Islet of Langerhans (tissue), 1 donor: ENCODE measurements around the gene GNG8.
A peak's percentile ranks its signal among the peaks of the same experiment; 100 is the strongest.

ENCODE experiments used
- FAIRE-seq: peaks from one replicate; lab custom pipeline; 2011; peaks lifted over from hg19 to GRCh38; lab: Jason Lieb, UNC

GNG8 gene

DNA sequence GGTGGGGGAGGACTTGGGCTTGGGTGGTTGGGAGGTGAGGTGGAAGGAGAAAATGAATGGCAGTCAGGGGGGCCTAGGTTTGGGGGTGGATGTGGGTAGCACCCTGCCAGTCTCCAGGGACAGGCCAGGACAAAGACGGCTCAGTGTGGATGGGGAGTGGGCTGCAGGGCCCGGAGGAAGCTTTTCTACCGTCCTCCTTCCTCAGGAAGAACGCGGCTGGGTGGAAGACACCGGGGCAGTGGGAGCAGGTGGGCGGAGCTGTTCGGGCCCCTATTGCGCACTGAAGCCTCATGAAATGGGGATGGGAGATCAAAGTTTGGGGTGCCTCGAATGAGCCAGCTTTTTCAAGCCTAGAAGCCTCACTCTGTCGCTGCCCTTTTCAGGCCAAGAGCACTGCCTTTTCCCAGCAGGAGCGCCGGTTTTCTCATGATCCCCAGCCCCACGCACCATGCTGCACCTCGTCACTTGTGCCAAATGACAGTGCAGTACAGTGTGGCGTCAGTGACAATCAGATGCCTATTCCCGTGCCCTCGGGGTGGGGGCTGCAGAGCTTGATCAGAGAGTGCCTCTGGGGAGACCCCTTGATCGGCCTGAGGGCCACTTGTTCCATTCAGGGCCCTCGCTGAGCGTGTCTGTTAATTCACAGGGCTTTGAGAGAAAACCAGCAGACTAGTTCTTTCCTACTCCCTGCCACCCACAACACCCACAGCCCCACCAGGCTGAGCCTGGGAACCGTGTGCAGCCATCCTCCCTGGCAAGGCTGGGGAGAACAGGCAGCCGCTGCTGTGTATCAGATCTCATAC, 33.4 kb downstream of the GNG8 start:
- FAIRE-seq, result no peak

DNA sequence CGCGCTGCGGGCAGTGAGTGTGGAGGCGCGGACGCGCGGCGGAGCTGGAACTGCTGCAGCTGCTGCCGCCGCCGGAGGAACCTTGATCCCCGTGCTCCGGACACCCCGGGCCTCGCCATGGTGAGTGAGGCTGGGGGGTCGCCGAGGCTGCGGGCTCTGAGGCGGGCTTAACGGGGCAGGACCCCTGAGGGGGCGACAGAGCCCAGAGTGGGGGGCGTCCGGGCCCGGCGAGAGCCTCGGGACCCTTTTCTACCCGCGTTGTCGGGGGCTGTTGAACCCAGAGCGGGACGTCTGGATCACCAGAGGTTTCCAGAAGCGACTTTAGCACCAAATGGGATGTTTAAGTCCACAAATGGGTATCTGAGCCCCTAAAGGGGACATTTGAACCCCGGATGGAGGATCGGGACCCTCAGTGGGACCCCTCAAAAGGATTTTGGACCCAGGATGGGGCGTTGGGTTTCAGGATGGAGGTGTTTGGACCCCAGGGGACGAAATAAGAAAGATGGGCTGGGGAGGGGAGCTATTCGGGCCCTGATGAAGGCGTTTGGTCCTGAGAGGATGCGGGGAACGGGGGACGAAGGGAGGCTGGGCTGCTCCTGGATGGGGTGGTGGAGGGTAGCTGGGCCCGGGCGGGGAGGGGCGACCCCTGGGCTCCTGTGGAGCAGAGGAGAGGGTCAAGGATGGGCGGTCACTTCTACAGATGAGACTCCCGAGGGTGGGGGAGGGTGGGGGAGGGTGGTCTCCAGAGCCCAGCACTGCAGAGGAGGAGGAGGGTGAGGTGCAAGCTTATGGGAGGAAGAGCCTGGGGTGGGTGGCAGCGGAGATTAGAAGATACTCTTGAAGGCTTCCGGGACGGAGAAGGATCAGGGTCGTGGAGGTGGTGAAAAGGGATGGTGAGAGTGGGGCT, 34.4 kb downstream of the GNG8 start, which contains the start of gene CALM3:
TSS of gene CALM3 (plus strand) at position 13 of the 907 bp plus-strand sequence. CDS start at position 118, 105 bp downstream.
- no peak for FAIRE-seq

DNA sequence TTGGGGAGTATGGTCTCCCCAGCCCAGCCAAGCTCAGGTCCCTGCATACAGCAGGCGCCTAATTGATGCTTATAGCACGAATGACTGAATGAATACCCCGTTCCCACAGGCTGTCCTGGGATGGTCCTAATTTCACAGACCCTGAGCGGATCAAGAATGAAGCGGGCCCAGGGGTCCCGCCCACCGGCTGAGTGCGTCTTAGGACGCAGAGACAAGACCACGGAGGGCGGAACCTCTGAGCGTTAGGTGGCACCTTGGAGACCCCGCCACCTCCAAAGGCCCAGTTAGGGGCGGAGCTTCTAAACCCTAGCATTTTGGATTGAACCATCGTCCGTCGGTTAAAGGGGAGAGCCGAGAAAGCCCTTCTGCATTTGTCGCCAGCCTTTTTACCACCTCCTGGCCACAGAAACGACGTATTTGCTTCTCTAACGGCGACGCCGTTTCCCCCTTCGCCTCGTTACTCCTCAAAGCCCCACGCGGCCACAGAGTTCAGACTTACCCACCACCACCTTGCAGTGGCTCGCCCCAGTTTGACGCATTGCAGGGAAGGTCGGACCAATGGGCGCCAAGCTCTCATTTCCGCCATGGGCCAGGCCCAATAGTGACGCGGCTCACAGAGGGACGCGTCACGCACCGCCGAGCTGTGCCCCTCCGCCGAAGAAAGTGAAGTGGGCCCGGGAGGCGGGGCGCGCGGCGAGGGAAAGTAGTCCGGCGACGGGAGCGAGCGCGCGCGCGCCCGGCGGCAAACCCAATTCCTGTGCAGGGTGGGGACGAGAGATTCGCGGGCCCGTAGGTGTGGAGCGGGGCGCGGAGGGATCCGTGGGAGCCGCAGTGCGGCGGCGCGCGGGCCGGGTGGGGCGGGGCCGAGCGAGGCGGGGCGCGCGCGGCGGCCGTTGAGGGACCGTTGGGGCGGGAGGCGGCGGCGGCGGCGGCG, 35.4 kb downstream of the GNG8 start:
- peak; percentile 41 for FAIRE-seq

GRCh38 chr19:46599716-46600373, 36.2 kb downstream of the GNG8 start:
- FAIRE-seq, result no peak

DNA sequence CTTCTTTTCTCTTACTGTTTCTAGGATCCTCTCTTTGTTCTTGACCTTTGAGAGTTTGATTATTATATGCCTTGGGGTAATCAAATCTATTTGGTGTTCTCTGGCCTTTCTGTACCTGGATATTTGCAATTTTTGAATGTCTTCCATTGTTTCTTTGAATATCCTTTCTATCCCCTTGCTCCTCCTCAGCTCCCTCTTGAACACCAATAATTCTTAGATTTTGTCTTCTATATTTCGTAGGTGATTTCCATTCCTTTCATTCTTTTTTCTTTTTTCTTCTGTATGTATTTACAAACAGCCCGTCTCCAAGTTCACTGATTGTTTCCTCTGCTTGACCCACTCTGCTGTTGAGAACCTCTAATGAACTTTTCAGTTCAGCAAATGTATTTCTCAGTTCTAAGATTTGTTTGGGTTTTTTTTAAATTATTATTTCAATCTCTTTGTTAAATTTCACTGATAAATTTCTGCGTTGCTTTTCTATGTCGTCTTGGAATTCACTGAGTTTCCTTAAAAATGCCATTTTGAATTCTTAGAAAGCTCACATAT, 37.6 kb downstream of the GNG8 start:
- FAIRE-seq, result no peak

DNA sequence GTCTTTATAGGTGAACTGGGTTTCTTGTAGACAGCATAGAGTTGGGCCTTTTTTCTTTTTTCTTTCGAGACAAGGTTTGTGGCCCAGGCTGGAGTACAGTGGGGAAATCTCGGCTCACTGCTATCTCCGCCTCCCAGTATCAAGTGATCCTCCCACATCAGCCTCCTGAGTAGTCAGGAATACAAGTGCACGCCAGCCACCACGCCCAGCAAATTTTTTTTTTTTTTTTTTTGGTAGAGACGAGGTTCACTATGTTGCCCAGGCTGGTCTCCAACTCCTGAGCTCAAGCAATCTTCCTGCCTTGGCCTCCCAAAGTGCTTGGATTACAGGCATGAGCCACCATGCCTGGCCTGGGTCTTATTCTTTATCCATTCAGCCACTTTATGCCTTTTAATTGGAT, 40.0 kb downstream of the GNG8 start:
- no peak for FAIRE-seq

DNA sequence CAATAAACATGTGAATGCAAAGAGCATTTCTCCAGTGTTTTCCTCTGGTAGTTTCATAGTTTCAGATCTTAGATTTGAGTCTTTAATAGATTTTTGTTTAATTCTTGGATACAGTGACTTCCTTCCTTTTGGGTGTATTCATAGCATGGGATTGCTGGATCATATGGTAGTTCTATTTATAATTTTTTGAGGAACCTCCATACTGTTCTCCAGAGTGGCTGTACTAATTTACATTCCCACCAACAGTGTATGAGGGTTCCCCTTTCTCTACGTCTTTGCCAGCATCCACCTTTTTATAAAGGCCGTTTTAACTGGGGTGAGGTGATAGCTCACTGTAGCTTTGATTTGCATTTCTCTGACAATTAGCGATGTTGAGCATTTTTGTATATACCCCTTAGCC, 44.1 kb downstream of the GNG8 start:
- no peak for FAIRE-seq

DNA sequence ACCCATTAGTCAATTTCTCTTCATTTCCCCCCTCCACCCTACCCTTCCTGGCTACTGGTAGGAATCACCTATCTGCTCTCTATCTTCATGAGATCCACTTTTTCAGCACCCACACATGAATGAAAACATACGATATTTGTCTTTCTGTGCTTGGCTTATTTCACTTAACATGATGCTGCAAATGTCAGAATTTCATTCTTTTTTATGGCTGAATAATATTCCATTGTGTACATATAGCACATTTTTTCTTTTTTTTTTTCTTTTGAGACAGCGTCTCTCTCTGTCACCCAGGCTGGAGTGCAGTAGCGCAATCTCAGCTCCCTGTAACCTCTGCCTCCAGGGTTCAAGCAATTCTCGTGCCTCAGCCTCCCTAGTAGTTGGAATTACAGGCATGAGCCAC, 44.7 kb downstream of the GNG8 start:
- no peak for FAIRE-seq

GRCh38 chr19:46587861-46588260, 48.1 kb downstream of the GNG8 start:
- no peak for FAIRE-seq

DNA sequence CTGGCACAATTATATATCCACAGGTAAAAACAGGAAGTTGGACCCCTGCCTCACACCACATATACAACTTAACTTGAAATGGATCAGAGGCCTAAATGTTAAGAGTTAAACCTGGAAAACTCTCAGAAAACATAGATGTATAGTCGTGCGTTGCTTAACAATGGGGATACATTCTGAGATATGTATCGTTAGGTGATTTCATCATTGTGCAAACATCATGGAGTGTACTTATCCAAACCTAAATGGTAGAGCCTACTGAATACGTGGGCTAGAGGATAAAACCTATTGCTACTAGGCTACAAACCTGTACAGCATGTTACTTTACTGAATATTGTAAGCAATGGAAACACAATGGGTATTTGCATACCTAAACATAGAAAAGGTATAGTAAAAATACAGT, 49.7 kb downstream of the GNG8 start:
- peak; percentile 30 for FAIRE-seq

- FAIRE-seq, result no peak
These were observed 50.5 kb downstream of the GNG8 start for GRCh38 chr19:46585539-46585938.
